HCT116 (cell line): Measurements from ENCODE around the gene BEX5.
"Not testable (repeated sequence)": the region's sequence is repeated elsewhere in the genome, so short reads cannot be mapped to it uniquely, and the experiment has no call there.

Experiments used
- CEBPB ChIP-seq: IDR thresholded peaks from 2 replicates; pipeline ENCODE4 v1.6.1; 2012; ENCODE audit warnings: low read depth
- CTCF ChIP-seq, 3 experiments: fragments of 200-600 bp in 1 of 3; sonication (generic) in 1 of 3; IDR thresholded peaks in 2 of 3; conservative IDR thresholded peaks in 1 of 3; 2 replicates each; pipeline ENCODE4 v1.5.1; 2012 to 2017; ENCODE audit warnings: low read depth in 2 of 3, low read length in 2 of 3, antibody characterized with exemption in 1 of 3, borderline replicate concordance in 1 of 3, control low read depth in 1 of 3, mild to moderate bottlenecking in 1 of 3, mixed read lengths in 1 of 3, mixed run types in 1 of 3, moderate library complexity in 1 of 3; ENCODE audit not compliant: insufficient read depth in 1 of 3
- EZH2 ChIP-seq: fragments of 200-600 bp; sonication (generic); IDR thresholded peaks from 2 replicates; pipeline ENCODE4 v1.6.1; 2017; ENCODE audit warnings: antibody characterized with exemption, mixed run types
- MAX ChIP-seq: IDR thresholded peaks from 2 replicates; pipeline ENCODE4 v1.6.1; 2012
- POLR2A ChIP-seq: IDR thresholded peaks from 2 replicates; pipeline ENCODE4 v1.7.0; 2011; ENCODE audit warnings: borderline replicate concordance; ENCODE audit not compliant: insufficient read depth, insufficient read length; ENCODE audit errors: extremely low read depth
- POLR2AphosphoS5 ChIP-seq: IDR thresholded peaks from 2 replicates; pipeline ENCODE4 v1.6.1; 2011; ENCODE audit warnings: mild to moderate bottlenecking, low read depth, low read length, moderate library complexity
- RAD21 ChIP-seq: IDR thresholded peaks from 2 replicates; pipeline ENCODE4 v1.6.1; 2012; ENCODE audit warnings: low read depth, mild to moderate bottlenecking
- REST ChIP-seq: IDR thresholded peaks from 2 replicates; pipeline ENCODE4 v1.6.1; 2012; ENCODE audit warnings: low read depth
- ZFX ChIP-seq: fragments of 450-650 bp; IDR thresholded peaks from 2 replicates; pipeline ENCODE4 v1.6.1; 2017
- ZNF274 ChIP-seq: fragments of 200-500 bp; sonication (Bioruptor generic); IDR thresholded peaks from 2 replicates; pipeline ENCODE4 v1.6.1; 2014; ENCODE audit warnings: mild to moderate bottlenecking, low read depth, low read length, inconsistent platforms
- TF ChIP-seq, protein P1 (sequence below): IDR thresholded peaks from 2 replicates; pipeline ENCODE4 v1.6.1; 2011; ENCODE audit warnings: mild to moderate bottlenecking, low read length, moderate library complexity; ENCODE audit not compliant: insufficient replicate concordance; ENCODE audit errors: extremely low read depth

GRCh38 chrX:102125436-102125835 is 30.3 kb downstream of the BEX5 start, which contains the start of gene TCEAL2:
- TF ChIP-seq CTCF (IDR thresholded peaks at IDR 0.05 in 2 of 3, conservative IDR thresholded peaks at IDR 0.05 in 1 of 3; ENCODE audit: borderline replicate concordance in 1 of 3, insufficient read depth in 1 of 3, low read depth in 2 of 3, low read length in 2 of 3); POLR2A; ZFX; POLR2AphosphoS5; ZNF274; CEBPB; RAD21; MAX; EZH2; REST: not testable (repeated sequence)
- TF ChIP-seq, protein P1, sequence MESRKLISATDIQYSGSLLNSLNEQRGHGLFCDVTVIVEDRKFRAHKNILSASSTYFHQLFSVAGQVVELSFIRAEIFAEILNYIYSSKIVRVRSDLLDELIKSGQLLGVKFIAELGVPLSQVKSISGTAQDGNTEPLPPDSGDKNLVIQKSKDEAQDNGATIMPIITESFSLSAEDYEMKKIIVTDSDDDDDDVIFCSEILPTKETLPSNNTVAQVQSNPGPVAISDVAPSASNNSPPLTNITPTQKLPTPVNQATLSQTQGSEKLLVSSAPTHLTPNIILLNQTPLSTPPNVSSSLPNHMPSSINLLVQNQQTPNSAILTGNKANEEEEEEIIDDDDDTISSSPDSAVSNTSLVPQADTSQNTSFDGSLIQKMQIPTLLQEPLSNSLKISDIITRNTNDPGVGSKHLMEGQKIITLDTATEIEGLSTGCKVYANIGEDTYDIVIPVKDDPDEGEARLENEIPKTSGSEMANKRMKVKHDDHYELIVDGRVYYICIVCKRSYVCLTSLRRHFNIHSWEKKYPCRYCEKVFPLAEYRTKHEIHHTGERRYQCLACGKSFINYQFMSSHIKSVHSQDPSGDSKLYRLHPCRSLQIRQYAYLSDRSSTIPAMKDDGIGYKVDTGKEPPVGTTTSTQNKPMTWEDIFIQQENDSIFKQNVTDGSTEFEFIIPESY = not testable (repeated sequence)
